ENCODE data around the gene TTC13. TPM values are rescaled to one million over a fixed set of nuclear protein-coding genes. Genes with fewer than 3 reads are reported as not detected.

Gene TTC13
- total RNA-seq, 1 donor from 2014 or later, result 28.8 TPM

GRCh38 chr1:230950404-230950803, 28.3 kb downstream of the TTC13 start:
- intact Hi-C loops (cut with micrococcal nuclease), result no loop called here

GRCh38 chr1:230948903-230949302, 29.8 kb downstream of the TTC13 start:
- intact Hi-C loops (cut with micrococcal nuclease), result no loop called here

- intact Hi-C loops (cut with micrococcal nuclease), result no loop called here
Measured at GRCh38 chr1:230948301-230948700, 30.4 kb downstream of the TTC13 start.

- intact Hi-C loops (cut with micrococcal nuclease), result no loop called here
Measured at GRCh38 chr1:230943048-230943593, 35.5 kb downstream of the TTC13 start.

DNA sequence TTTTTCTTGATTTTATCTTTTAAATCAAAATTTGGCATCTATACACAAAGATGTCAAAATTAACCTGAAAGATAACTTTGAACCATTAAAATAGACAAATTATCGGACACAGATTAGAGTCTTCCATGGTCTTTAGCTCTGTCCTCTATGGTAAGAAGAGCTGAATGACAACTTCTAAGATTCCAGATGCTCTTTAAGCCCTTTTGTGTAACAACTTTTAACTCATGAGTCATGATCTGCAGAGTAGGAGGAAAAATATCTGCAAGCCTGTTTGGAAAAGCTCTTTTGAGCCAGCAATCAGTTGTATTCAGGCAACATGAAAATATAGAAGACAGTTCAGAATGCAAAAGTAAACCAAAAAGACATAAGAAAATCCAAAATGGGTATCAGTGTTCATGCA, 37.8 kb downstream of the TTC13 start:
- intact Hi-C loops (cut with micrococcal nuclease), result no loop called here

DNA sequence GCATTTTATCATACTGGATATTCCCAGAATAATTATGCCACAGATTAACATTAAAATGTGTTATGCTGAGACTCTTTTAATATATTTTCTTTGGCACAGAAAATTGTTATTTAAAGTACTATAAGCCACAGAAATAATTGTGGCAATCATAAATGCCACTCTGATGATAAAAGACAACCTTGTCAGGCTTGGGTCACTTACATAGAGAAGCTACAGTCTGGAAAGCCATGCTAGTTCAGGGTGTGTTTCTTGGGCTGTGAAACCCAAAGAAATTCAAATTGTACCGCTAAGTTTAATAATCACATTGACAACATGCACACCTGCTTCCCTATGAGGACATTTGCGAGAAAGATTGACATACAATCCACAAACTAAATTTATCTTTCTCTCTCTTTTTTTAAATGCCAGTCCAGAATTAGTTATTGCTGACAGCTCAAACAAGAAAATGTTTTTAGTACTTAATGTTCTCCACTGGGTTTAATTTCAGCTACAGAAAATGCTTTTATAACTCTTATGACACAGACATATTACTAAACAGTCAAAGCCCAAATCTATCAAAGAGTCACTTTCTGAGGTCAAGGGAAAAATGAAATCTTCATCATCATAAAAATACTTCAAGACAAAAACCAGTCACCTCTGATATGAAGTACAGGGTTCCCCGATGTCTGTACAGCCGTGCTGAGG, 38.7 kb downstream of the TTC13 start:
- intact Hi-C loops (cut with micrococcal nuclease), result no loop called here

GRCh38 chr1:230938924-230939368, 39.7 kb downstream of the TTC13 start:
- intact Hi-C loops (cut with micrococcal nuclease), result no loop called here

GRCh38 chr1:230937371-230937770, 41.3 kb downstream of the TTC13 start:
- intact Hi-C loops (cut with micrococcal nuclease), result no loop called here

DNA sequence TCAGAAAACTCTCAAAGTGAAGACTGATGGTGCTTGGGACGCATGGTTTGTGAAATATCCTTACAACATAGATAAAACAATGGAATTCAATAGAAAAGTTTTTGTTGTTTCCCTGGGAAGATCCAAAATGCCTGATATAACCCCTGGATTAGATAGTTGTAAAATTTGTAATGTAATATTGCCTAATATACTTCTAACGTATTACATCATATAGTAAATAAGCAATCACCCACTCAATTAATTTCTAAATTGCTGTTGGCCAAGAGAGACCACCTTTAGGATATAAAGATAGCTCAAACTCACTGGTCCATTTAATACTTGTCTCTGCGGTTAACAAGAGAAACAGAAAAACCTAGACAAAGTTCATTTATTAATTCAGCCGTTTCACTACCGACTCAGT, 42.2 kb downstream of the TTC13 start:
- intact Hi-C loops (cut with micrococcal nuclease), result no loop called here

DNA sequence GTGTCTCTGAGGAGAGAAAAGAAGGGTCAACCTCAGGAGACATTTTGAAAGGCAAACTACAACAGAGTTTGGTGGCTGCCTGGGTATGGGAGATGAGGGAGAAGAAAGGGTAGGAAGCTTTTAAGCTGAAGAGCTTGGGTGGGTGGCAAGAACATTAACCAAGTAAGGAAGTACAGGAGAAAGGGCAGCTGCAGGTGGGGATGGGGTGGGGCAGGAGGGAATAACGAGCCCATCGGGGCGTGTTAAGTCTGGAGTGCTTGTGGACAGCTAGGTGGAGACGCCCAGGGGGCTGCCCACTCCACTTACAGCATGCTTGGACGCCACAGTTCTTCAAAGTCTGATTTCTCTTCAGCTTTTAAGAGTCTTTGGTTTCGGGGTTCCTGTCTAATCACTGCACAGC, 42.8 kb downstream of the TTC13 start:
- intact Hi-C loops (cut with micrococcal nuclease), result no loop called here

DNA sequence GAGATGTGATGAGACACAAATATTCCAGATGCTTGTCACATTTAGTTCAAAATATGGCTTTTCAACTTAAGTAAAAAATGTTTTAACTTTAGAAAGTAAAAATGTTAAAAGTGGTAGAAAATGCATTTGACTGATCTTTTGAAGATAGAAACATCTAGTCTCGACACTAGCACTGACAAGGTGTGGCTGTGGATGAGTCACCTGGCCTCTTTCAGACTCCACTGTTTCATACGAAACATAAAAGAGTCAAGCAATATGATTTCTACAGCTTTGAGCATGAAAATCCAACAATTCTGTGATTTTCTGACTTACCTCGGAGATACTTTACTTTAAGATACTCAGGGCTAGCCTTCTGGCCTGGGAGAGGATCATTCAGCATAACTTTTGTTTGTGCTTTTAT, 47.7 kb downstream of the TTC13 start:
- intact Hi-C loops (cut with micrococcal nuclease), result loop anchor here (2.0 kb wide), 1 partner anchor 48 kb away; the partner anchor contains the start of genes ARV1 and TTC13

DNA sequence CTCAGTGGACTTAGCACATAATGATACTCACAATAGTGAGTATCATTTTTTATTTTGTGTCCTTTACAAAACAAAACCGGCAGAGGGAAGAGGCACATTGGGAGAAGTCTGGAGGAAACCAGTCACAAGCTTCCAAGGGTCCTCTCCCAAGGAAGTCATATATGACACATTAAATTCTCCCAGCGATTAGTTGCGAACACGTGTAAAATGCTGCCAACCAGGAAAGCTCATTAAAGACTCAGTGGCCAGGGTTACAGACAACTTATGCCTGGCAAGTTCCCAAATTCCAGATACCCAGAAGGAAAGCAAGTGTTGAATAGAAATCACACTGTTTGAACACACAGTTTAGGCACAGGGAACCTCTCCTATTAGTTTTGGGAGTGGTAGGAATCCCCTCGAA, 52.5 kb downstream of the TTC13 start:
- intact Hi-C loops (cut with micrococcal nuclease), result no loop called here

- intact Hi-C loops (cut with micrococcal nuclease), result no loop called here
Measured at GRCh38 chr1:230925608-230926007, 53.1 kb downstream of the TTC13 start.

DNA sequence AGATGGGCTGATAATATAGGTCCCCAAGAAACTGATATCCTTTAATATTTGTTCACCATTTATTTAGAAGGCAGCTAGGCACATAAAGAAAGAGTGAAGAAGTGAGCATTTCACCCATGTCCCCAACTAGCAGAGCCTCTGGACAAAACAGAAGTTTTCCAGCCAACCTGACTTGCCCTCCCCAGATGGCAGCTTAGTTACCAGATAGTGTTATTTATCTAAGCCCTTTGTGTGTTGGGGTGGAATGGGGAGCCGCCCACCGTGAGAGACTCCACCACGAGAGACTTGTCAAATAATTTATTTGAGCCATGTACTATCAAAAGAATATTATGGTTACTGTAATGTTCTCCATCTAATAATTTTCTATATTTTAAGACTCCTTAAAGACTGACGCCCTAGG, 55.5 kb downstream of the TTC13 start:
- intact Hi-C loops (cut with micrococcal nuclease), result no loop called here

GRCh38 chr1:230922620-230923019, 56.0 kb downstream of the TTC13 start:
- intact Hi-C loops (cut with micrococcal nuclease), result no loop called here

GRCh38 chr1:230919207-230919606, 59.5 kb downstream of the TTC13 start:
- intact Hi-C loops (cut with micrococcal nuclease), result loop anchor here (5.0 kb wide), 2 partner anchors 277 to 683 kb away; partner anchors contain the start of gene COG2

DNA sequence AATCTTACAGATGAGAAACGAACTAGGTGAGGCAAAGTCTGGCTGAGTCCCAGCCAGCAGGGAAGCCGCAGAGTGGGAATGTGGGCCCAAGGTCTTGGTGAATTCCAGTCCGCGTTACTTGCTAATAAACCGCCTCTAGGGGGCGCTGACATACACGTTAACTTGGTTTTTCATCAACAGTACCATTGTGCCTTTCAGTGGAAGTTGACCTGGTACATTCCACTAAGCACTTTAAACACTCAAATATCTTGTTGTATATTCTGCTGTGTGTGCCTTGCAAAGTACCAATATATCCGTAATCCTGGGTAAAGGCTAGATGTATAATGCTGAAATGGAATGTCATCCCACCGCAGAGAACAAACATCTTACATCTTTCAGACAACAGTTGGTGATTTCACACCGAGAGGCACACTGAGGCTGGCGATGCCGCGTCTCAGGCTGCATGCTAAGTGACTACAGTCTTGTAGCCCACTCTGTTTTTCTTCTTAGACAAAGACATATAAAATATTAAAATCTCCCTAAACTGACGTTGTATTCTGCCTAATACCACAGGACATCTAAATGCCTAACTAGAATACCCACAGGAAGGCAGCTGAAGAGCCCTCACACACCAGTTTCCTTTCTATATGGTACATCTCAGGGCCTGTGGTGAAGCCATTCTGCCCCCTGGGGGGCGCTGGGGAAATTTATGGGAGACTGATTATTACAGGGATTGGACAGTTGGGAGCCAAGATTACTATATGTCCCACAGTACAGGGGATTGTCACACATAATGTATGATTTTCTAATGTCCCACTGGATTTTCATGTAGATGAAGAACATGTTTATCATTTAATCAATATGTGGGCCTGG, 61.2 kb downstream of the TTC13 start:
- intact Hi-C loops (cut with micrococcal nuclease), result loop anchor here (1.0 to 5.0 kb wide), 7 partner anchors 62 to 685 kb away; partner anchors contain the start of genes ARV1, COG2, FAM89A and GNPAT

DNA sequence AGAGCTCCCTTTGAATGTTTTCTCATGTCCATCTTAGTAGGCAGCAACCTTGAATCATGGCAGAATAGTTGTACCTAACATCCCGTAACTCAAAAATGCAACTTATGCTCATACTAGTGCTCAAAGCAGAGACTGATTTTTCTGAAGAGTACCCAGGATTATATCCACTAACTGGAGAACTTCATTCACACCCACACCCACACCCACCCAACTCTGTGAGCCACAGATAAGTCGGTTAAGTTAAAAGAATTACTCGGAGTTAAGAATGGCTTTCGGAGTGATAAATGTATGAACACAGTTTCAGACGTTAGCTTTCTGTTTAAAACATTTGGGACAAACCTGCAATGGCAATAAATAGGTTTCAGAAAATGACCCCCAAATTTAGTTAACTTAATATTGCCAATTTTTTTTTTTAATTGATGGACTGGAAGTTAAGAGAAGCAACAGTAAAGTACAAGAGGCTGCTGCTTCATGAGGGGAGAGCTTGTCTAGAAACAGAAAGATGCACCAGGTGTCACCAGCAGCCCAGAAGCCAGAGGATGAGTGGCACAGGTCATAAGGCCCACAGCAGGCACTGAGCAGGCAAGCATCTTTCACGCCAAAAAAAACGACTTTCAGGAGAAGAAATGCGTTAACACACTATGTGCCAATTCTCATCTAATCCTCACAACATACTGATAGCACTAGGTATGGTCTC, 61.9 kb downstream of the TTC13 start:
- intact Hi-C loops (cut with micrococcal nuclease), result loop anchor here (1.0 to 5.0 kb wide), 7 partner anchors 63 to 686 kb away; partner anchors contain the start of genes ARV1, COG2, FAM89A and GNPAT

GRCh38 chr1:230915078-230915477, 63.6 kb downstream of the TTC13 start:
- intact Hi-C loops (cut with micrococcal nuclease), result loop anchor here (5.0 kb wide), 2 partner anchors 273 to 687 kb away; partner anchors contain the start of gene COG2

DNA sequence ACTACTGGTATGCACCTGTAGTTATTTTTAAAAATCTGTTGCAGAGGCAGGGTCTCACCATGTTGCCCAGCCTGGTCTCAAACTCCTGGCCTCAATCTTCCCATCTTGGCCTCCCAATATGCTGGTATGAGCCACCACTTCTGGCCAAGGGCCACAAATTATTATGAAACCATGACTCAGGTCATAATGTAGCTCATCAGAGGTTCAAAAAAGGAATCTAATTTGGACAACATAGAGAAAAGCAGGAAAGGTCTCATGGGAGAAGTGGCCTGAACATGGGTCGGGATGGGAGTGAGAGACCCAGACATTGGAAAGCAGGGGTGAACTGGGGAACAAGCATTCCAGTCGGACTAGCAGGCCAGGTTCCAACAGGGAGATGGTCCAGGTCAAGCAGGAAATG, 65.2 kb downstream of the TTC13 start:
- intact Hi-C loops (cut with micrococcal nuclease), result no loop called here

- intact Hi-C loops (cut with micrococcal nuclease), result no loop called here
Measured at GRCh38 chr1:230910755-230911117, 67.9 kb downstream of the TTC13 start.

Measured in T-helper 1 cell treated with Interleukin-12 subunit alpha and Interleukin-12 subunit beta and Interleukin-4 antibody, amounts not matched to agents 30 ng/mL and 1 ng/mL, for 36 hours (primary cell).